Stimulated activated CD4-positive, alpha-beta T cell treated with anti-CD3 and anti-CD28 coated beads, TNF-alpha, amount 100 ng/mL, for 1 hour (primary cell): ENCODE measurements around the gene SLC38A10.

Experiments used
- DNase-seq, 3 donors: peaks; one replicate each; pipeline ENCODE4 v3.0.0-alpha.2; 2020; ENCODE audit warnings: low read depth in 3 of 3, low spot score in 1 of 3

Gene SLC38A10

GRCh38 chr17:81331527-81332043 is 36.5 kb upstream of the SLC38A10 start:
- DNase-seq, result no peak

- no peak for DNase-seq
These were observed 35.8 kb upstream of the SLC38A10 start for GRCh38 chr17:81330884-81331245.

GRCh38 chr17:81329927-81330883 is 35.1 kb upstream of the SLC38A10 start:
- no peak for DNase-seq

GRCh38 chr17:81328978-81329926 is 34.1 kb upstream of the SLC38A10 start:
- no peak for DNase-seq

- DNase-seq, result no peak
These were observed 33.4 kb upstream of the SLC38A10 start for GRCh38 chr17:81328489-81328888.

GRCh38 chr17:81325714-81326358 is 30.7 kb upstream of the SLC38A10 start:
- no peak for DNase-seq

GRCh38 chr17:81324851-81325713 is 30.0 kb upstream of the SLC38A10 start:
- DNase-seq, result no peak

GRCh38 chr17:81324177-81324850 is 29.2 kb upstream of the SLC38A10 start:
- no peak for DNase-seq

GRCh38 chr17:81323411-81323868 is 28.3 kb upstream of the SLC38A10 start:
- DNase-seq, result no peak

GRCh38 chr17:81323083-81323369 is 27.9 kb upstream of the SLC38A10 start:
- DNase-seq, result no peak

GRCh38 chr17:81322271-81323082 is 27.4 kb upstream of the SLC38A10 start:
- no peak for DNase-seq

GRCh38 chr17:81317961-81318605 is 23.0 kb upstream of the SLC38A10 start:
- no peak for DNase-seq

GRCh38 chr17:81317530-81317821 is 22.4 kb upstream of the SLC38A10 start:
- DNase-seq, result no peak

- DNase-seq, result no peak
These were observed 20.8 kb upstream of the SLC38A10 start for GRCh38 chr17:81315885-81316391.

GRCh38 chr17:81315129-81315884 is 20.2 kb upstream of the SLC38A10 start:
- DNase-seq, result no peak

GRCh38 chr17:81314398-81315081 is 19.4 kb upstream of the SLC38A10 start:
- no peak for DNase-seq

GRCh38 chr17:81313776-81314397 is 18.8 kb upstream of the SLC38A10 start:
- no peak for DNase-seq
